ENCODE results near the gene C1orf210. TPM values are rescaled to one million over a fixed set of nuclear protein-coding genes. Genes with fewer than 3 reads are reported as not detected.

Gene C1orf210
- total RNA-seq, 2 experiments from 2014 or later: not detected

GRCh38 chr1:43267291-43267805 lies 18.0 kb downstream of the C1orf210 start:
- CTCF ChIA-PET: no interaction called here
- Mint-ChIP-seq H3K9me3 (peaks cover 8% of the 10 kb centered on the region), H3K4me3 (no peak overlapping the region), H3K27ac (no peak overlapping the region), H3K4me1 (ENCODE audit: low read depth) (peaks cover 10% of the 10 kb centered on the region), H3K36me3 (ENCODE audit: low read depth) (no peaks in the 10 kb centered on the region), H3K27me3 (peaks cover 13% of the 10 kb centered on the region)
- intact Hi-C loops (cut with micrococcal nuclease): no loop called here
- TF ChIP-seq CTCF (IDR thresholded peaks at IDR 0.05): no peak
- POLR2A ChIA-PET: no interaction called here
- DNase-seq (no peak), ATAC-seq (no peak)

GRCh38 chr1:43266881-43267280 lies 18.5 kb downstream of the C1orf210 start:
- H3K36me3 Mint-ChIP-seq (ENCODE audit: low read depth): no peaks in the 10 kb centered on the region
- ATAC-seq (no peak), DNase-seq (no peak)
- CTCF ChIA-PET: interaction anchor here (1.0 kb wide), 1 partner anchor 40 kb away, joined by 4 read pairs; no protein-coding TSS in a partner anchor
- peaks cover 10% of the 10 kb centered on the region for H3K4me1 Mint-ChIP-seq (ENCODE audit: low read depth)
- POLR2A ChIA-PET: no interaction called here
- no peak overlapping the region for H3K27ac Mint-ChIP-seq
- H3K4me3 Mint-ChIP-seq: no peak overlapping the region
- no peak for TF ChIP-seq CTCF (IDR thresholded peaks at IDR 0.05)
- H3K9me3 Mint-ChIP-seq: peaks cover 8% of the 10 kb centered on the region
- H3K27me3 Mint-ChIP-seq: peaks cover 13% of the 10 kb centered on the region
- intact Hi-C loops (cut with micrococcal nuclease): no loop called here

GRCh38 chr1:43265431-43265830 lies 19.9 kb downstream of the C1orf210 start:
- H3K27me3 Mint-ChIP-seq: peaks cover 6% of the 10 kb centered on the region

GRCh38 chr1:43258370-43258769 lies 27.0 kb downstream of the C1orf210 start:
- Mint-ChIP-seq H3K9me3 (peaks cover 4% of the 10 kb centered on the region), H3K4me1 (ENCODE audit: low read depth) (no peaks in the 10 kb centered on the region), H3K27ac (no peak overlapping the region), H3K4me3 (no peak overlapping the region), H3K27me3 (peaks cover 4% of the 10 kb centered on the region), H3K36me3 (ENCODE audit: low read depth) (no peaks in the 10 kb centered on the region)
- DNase-seq: no peak
- intact Hi-C loops (cut with micrococcal nuclease): no loop called here
- no peak for ATAC-seq
- ChIA-PET POLR2A (no interaction called here), CTCF (no interaction called here)
- TF ChIP-seq CTCF (IDR thresholded peaks at IDR 0.05): no peak

More at GRCh38 chr1:43265431-43265830, 19.9 kb downstream of the C1orf210 start:
- peaks cover 8% of the 10 kb centered on the region for H3K9me3 Mint-ChIP-seq
- no peak for TF ChIP-seq CTCF (IDR thresholded peaks at IDR 0.05)
- ATAC-seq (no peak), DNase-seq (no peak)
- ChIA-PET CTCF (no interaction called here), POLR2A (no interaction called here)
- no peaks in the 10 kb centered on the region for H3K36me3 Mint-ChIP-seq (ENCODE audit: low read depth)
- intact Hi-C loops (cut with micrococcal nuclease): no loop called here
- no peak overlapping the region for H3K27ac Mint-ChIP-seq
- no peaks in the 10 kb centered on the region for H3K4me1 Mint-ChIP-seq (ENCODE audit: low read depth)
- no peak overlapping the region for H3K4me3 Mint-ChIP-seq

- no peak overlapping the region for H3K27ac Mint-ChIP-seq
- H3K4me1 Mint-ChIP-seq (ENCODE audit: low read depth): no peaks in the 10 kb centered on the region
- CTCF ChIA-PET: no interaction called here
- no peak overlapping the region for H3K4me3 Mint-ChIP-seq
- no peaks in the 10 kb centered on the region for H3K36me3 Mint-ChIP-seq (ENCODE audit: low read depth)
- intact Hi-C loops (cut with micrococcal nuclease): no loop called here
- POLR2A ChIA-PET: no interaction called here
- no peaks in the 10 kb centered on the region for H3K9me3 Mint-ChIP-seq
- H3K27me3 Mint-ChIP-seq: peaks cover 6% of the 10 kb centered on the region
- ATAC-seq: no peak
- no peak for DNase-seq
- no peak for TF ChIP-seq CTCF (IDR thresholded peaks at IDR 0.05)
Measured at GRCh38 chr1:43256675-43257570, 28.5 kb downstream of the C1orf210 start.
